Neutrophil (primary cell): ENCODE results near the gene GATD1.

Experiments
- H3K27ac ChIP-seq: fragments of 200-600 bp; sonication (generic); 2 replicates; pipeline ENCODE4 v1.5.1; 2016; ENCODE audit warnings: mild to moderate bottlenecking, moderate library complexity
- H3K27me3 ChIP-seq: fragments of 200-600 bp; sonication (generic); 2 replicates; pipeline ENCODE4 v1.6.0; 2016; ENCODE audit warnings: mild to moderate bottlenecking
- H3K36me3 ChIP-seq: fragments of 200-600 bp; sonication (generic); 2 replicates; pipeline ENCODE4 v1.5.1; 2017
- H3K4me1 ChIP-seq, 2 experiments: fragments of 200-600 bp in 1 of 2; sonication (generic) in 1 of 2; 1 replicate in 1 of 2; 2 replicates in 1 of 2; pipeline versions ENCODE4 v1.5.1 to v1.6.1; 2013 to 2016; ENCODE audit warnings: low read depth in 1 of 2, low read length in 1 of 2, mild to moderate bottlenecking in 1 of 2, moderate library complexity in 1 of 2; ENCODE audit not compliant: control insufficient read depth in 1 of 2, insufficient read depth in 1 of 2
- H3K4me3 ChIP-seq, 2 experiments: fragments of 200-600 bp in 1 of 2; sonication (generic) in 1 of 2; 1 replicate in 1 of 2; 2 replicates in 1 of 2; pipeline ENCODE4 v1.5.1; 2013 to 2016; ENCODE audit warnings: low read depth in 1 of 2, low read length in 1 of 2, mild to moderate bottlenecking in 1 of 2, moderate library complexity in 1 of 2
- H3K9me3 ChIP-seq: fragments of 200-600 bp; sonication (generic); 2 replicates; pipeline ENCODE4 v1.5.1; 2016
- TF ChIP-seq, protein P1 (sequence below): fragments of 200-600 bp; sonication (generic); IDR thresholded peaks from 2 replicates; pipeline ENCODE4 v1.5.1; 2016; ENCODE audit warnings: antibody characterized with exemption

Gene GATD1

DNA sequence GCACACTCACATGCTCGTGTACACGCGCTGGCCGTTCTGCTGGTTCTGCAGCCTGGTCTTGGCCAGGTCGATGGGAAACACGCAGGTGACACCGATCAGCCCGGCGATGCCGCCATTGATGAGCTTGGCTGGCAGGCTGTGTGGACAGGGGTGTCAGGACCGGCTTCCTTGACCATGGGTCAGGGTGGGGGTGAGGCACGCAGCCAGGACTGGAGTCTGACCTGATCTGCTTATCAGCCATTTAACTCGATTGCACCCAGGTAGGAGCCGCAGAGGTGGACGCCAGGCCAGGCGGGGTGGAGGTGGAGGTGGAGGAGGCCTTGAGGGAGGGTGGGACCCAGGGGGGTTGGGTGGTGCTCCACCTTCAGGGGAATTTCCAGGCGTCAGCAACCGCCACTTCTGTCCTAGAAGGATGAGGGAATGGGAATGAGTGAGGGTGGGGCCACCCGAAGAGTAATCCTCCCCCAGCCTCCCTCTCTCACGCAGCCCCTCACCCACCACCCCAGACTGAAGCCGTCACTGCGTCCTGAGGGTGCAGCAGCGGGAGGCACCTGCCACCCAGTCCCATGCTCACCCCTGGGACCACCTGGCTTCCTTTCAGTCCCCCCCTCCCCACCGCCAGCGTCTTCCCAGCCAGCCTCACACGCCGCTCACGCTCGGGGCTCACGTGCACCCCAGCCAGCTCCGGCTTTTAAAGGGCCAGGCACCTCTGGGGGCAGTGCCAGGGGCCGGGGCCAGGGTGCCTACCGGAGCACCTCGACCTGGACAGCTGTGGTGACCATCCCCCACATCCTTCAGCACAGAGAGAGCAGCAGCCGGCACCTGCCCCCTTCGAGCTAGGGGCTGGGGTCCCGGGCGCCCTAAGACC, 17.7 kb upstream of the GATD1 start:
- TF ChIP-seq, protein P1, sequence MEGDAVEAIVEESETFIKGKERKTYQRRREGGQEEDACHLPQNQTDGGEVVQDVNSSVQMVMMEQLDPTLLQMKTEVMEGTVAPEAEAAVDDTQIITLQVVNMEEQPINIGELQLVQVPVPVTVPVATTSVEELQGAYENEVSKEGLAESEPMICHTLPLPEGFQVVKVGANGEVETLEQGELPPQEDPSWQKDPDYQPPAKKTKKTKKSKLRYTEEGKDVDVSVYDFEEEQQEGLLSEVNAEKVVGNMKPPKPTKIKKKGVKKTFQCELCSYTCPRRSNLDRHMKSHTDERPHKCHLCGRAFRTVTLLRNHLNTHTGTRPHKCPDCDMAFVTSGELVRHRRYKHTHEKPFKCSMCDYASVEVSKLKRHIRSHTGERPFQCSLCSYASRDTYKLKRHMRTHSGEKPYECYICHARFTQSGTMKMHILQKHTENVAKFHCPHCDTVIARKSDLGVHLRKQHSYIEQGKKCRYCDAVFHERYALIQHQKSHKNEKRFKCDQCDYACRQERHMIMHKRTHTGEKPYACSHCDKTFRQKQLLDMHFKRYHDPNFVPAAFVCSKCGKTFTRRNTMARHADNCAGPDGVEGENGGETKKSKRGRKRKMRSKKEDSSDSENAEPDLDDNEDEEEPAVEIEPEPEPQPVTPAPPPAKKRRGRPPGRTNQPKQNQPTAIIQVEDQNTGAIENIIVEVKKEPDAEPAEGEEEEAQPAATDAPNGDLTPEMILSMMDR = no peak
- Histone ChIP-seq H3K27me3 (peaks cover 13% of the 10 kb centered on the region), H3K36me3 (peaks cover 7% of the 10 kb centered on the region), H3K4me1 (peaks cover 26 to 35% of the 10 kb centered on the region in 2 experiments), H3K4me3 (peak overlapping the region in 1 of 2 experiments; percentile 90), H3K27ac (no peak overlapping the region), H3K9me3 (no peaks in the 10 kb centered on the region)

DNA sequence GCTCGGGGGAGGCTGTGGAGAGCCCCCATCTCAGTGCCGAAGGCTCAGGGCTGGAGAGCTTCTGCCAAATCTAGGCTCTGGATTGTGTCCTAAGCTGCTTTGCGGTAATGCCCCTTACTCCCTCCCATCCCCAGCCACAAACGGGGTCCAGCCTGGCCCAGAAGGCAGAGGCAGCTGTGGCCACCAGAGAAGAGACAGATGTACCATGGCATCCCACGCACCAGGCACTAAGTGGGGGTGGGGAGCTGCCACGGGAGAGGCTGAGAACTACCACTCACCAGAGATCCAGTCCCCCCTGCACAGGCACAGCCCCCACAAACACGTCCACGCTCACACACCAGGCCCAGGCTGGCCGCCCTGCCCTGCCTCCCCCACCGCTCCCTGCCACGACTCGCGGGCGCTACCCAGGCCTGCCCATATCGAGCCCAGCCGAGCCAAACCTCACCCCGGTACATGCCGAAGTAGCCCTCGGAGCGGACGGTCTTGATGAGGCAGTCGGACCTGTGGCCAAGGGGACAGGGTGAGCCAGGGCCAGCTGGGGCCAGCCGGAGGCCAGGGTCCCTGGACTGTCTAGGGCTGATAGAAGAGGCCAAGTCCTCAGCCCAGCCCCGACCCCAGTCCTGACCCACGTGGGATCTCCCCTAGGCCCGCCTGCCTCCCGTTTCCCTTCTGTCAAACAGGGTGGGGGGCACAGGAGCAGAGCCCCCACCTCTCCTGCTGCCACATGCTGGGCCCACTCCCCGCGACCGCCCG, 16.9 kb upstream of the GATD1 start:
- peaks cover 21% of the 10 kb centered on the region for H3K27me3 ChIP-seq
- H3K4me3 ChIP-seq = no peak overlapping the region
- peaks cover 7% of the 10 kb centered on the region for H3K36me3 ChIP-seq
- peaks cover 26 to 37% of the 10 kb centered on the region in 2 experiments for H3K4me1 ChIP-seq
- no peak overlapping the region for H3K27ac ChIP-seq
- TF ChIP-seq, protein P1 = no peak
- no peaks in the 10 kb centered on the region for H3K9me3 ChIP-seq

DNA sequence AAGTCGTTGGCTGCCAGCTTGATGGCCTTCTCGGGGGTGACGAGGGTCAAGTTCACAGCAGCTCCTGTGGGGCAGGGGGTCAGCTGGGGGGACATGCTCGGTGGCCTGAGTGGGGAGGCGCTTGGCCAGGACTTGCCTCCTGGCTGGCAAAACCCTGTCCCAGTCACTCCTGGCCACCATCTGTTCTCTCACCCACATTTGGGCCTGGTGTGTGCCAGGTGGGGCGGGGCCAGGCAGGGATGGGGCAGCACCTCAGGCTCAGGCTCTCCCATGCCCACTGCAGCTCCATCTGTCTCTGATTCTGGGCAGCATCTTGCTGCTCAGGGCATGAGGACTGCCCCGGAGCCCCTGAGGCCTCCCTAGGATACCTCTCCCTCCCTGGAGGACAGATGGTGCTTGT, 16.3 kb upstream of the GATD1 start:
- no peak overlapping the region for H3K4me3 ChIP-seq
- H3K36me3 ChIP-seq = peaks cover 7% of the 10 kb centered on the region
- peaks cover 25 to 36% of the 10 kb centered on the region in 2 experiments for H3K4me1 ChIP-seq
- peaks cover 28% of the 10 kb centered on the region for H3K27me3 ChIP-seq
- no peaks in the 10 kb centered on the region for H3K9me3 ChIP-seq
- TF ChIP-seq, protein P1 = no peak
- no peak overlapping the region for H3K27ac ChIP-seq

DNA sequence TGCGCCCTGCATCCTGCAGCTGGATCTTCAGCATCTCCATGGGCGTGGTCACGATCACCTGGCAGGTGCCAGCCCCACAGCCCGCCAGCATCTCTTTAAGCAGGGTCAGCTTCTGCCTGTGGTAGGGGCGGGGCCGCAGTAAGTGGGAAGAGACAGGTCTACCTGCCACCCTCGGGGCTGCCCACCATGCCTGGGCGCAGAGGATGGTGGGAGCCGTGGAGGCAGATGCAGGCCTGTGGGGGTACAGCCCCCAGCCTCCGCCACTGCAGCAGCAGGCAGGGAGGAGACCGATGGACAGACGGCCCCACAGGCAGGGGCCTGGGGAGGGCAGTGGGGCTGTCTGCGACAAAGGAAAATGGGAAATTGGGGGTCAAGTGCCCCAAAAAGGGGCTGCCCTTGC, 15.6 kb upstream of the GATD1 start:
- Histone ChIP-seq H3K9me3 (no peaks in the 10 kb centered on the region), H3K36me3 (peaks cover 7% of the 10 kb centered on the region), H3K27me3 (peaks cover 35% of the 10 kb centered on the region), H3K4me1 (peaks cover 22 to 31% of the 10 kb centered on the region in 2 experiments), H3K4me3 (no peak overlapping the region), H3K27ac (no peak overlapping the region)
- TF ChIP-seq, protein P1 = no peak

DNA sequence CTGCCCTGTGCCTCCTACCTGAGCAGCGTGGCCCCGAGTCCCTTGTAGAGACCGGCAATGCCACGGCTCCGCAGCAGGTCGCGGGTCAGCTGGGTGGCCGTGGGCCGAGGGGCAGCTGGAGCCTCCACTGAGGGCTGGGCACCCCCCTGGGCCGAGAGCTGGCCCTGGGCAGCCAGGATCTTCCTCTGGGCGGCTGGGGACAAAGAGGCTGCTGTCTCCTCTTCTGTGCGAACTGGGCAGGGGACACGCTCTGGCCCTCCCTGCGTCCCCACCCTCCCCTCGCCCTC, 15.2 kb upstream of the GATD1 start:
- Histone ChIP-seq H3K36me3 (peaks cover 7% of the 10 kb centered on the region), H3K4me1 (peaks cover 18 to 27% of the 10 kb centered on the region in 2 experiments), H3K27me3 (peaks cover 39% of the 10 kb centered on the region), H3K27ac (no peak overlapping the region), H3K9me3 (no peaks in the 10 kb centered on the region), H3K4me3 (no peak overlapping the region)
- TF ChIP-seq, protein P1 = no peak
